SK-N-SH (cell line): ENCODE data around the gene DAB2IP.

Experiments used
- CHD2 ChIP-seq: fragments of 150-350 bp; IDR thresholded peaks from 2 replicates; pipeline ENCODE4 v1.6.1; 2018; ENCODE audit warnings: low read length; ENCODE audit not compliant: partially characterized antibody
- CTCF ChIP-seq: fragments of 200-600 bp; sonication (generic); IDR thresholded peaks from 2 replicates; pipeline ENCODE4 v1.6.1; 2017; ENCODE audit warnings: antibody characterized with exemption, mild to moderate bottlenecking, moderate library complexity
- EP300 ChIP-seq, 2 experiments: IDR thresholded peaks; 2 replicates each; pipeline versions ENCODE4 v1.4.0 to v1.6.1; 2012; ENCODE audit warnings: borderline replicate concordance in 1 of 2, low read depth in 1 of 2, low read length in 1 of 2
- EZH2phosphoT487 ChIP-seq: fragments of 200-600 bp; sonication (generic); IDR thresholded peaks from 2 replicates; pipeline ENCODE4 v1.6.1; 2017; ENCODE audit warnings: low read depth, mixed run types, mild to moderate bottlenecking, antibody characterized with exemption, moderate library complexity, borderline replicate concordance
- FOXJ3 ChIP-seq: sonication (generic); formaldehyde crosslinking; IDR thresholded peaks from 2 replicates; pipeline ENCODE4 v1.5.1; 2020; ENCODE audit warnings: mild to moderate bottlenecking, missing genetic modification reagents
- GABPA ChIP-seq: IDR thresholded peaks from 2 replicates; pipeline ENCODE4 v1.4.0; 2012; ENCODE audit warnings: low read depth, mild to moderate bottlenecking
- IRF3 ChIP-seq: fragments of 150-350 bp; IDR thresholded peaks from 2 replicates; pipeline ENCODE4 v1.6.1; 2016; ENCODE audit warnings: mild to moderate bottlenecking, low read depth, low read length
- MAX ChIP-seq: IDR thresholded peaks from 2 replicates; pipeline ENCODE4 v1.4.0; 2012; ENCODE audit warnings: low read depth
- NFIC ChIP-seq: IDR thresholded peaks from 2 replicates; pipeline ENCODE4 v1.4.0; 2012; ENCODE audit warnings: borderline replicate concordance
- PBX3 ChIP-seq: IDR thresholded peaks from 2 replicates; pipeline ENCODE4; 2012
- POLR2AphosphoS5 ChIP-seq: IDR thresholded peaks from 2 replicates; pipeline ENCODE4 v1.6.1; 2012; ENCODE audit warnings: low read depth, low read length
- REST ChIP-seq: IDR thresholded peaks from 2 replicates; pipeline ENCODE4 v1.6.1; 2012; ENCODE audit warnings: mild to moderate bottlenecking, low read depth, low read length, moderate library complexity
- USF1 ChIP-seq: IDR thresholded peaks from 2 replicates; pipeline ENCODE4 v1.4.0; 2012; ENCODE audit warnings: low read depth, borderline replicate concordance
- USF2 ChIP-seq: fragments of 150-350 bp; IDR thresholded peaks from 2 replicates; pipeline ENCODE4 v1.6.1; 2017; ENCODE audit warnings: antibody characterized with exemption, low read length, low read depth, borderline replicate concordance

- TF ChIP-seq REST (no peak), CTCF (no peak), NFIC (no peak), EP300 (IDR thresholded peaks at IDR 0.05; ENCODE audit: borderline replicate concordance in 1 of 2, low read depth in 1 of 2, low read length in 1 of 2) (no peak), PBX3 (no peak), CHD2 (no peak), GABPA (no peak), USF1 (no peak), MAX (no peak), USF2 (no peak), FOXJ3 (CRISPR knock-in tag) (no peak), POLR2AphosphoS5 (no peak), IRF3 (no peak), EZH2phosphoT487 (no peak)
Observed at GRCh38 chr9:121681404-121681803, 30.0 kb downstream of the DAB2IP start.
